HG03520 (cell line): ENCODE results near the gene CHST14.

Source experiments
- ATAC-seq: cut with Tn5 transposase; IDR thresholded peaks from one replicate; pipeline ENCODE4 v1.9.1; 2021; ENCODE audit warnings: mild to moderate bottlenecking, moderate library complexity; ENCODE audit not compliant: unreplicated experiment

The CHST14 gene

GRCh38 chr15:40470423-40471104 is at the start of gene CHST14:
CHST14 (plus strand) TSS chr15:40470984; CDS start chr15:40471214, 230 bp downstream.
- no peak for ATAC-seq

GRCh38 chr15:40421246-40422157 is 49.3 kb upstream of the CHST14 start:
- ATAC-seq, result no peak

- ATAC-seq, result no peak
Measured at GRCh38 chr15:40424483-40425115, 46.2 kb upstream of the CHST14 start.

GRCh38 chr15:40425681-40426080 is 45.1 kb upstream of the CHST14 start:
- ATAC-seq, result no peak

GRCh38 chr15:40427188-40427587 is 43.6 kb upstream of the CHST14 start:
- no peak for ATAC-seq

GRCh38 chr15:40428185-40428584 is 42.6 kb upstream of the CHST14 start:
- ATAC-seq, result no peak

GRCh38 chr15:40429068-40429710 is 41.6 kb upstream of the CHST14 start:
- ATAC-seq, result no peak

- ATAC-seq, result no peak
Measured at GRCh38 chr15:40430271-40430805, 40.4 kb upstream of the CHST14 start.

GRCh38 chr15:40435023-40435709 is 35.6 kb upstream of the CHST14 start:
- no peak for ATAC-seq

- ATAC-seq, result no peak
Measured at GRCh38 chr15:40435710-40436089, 35.1 kb upstream of the CHST14 start.

- no peak for ATAC-seq
Measured at GRCh38 chr15:40436116-40436891, 34.5 kb upstream of the CHST14 start.

GRCh38 chr15:40436892-40437751 is 33.7 kb upstream of the CHST14 start:
- no peak for ATAC-seq

- no peak for ATAC-seq
Measured at GRCh38 chr15:40437752-40438687, 32.8 kb upstream of the CHST14 start.

- no peak for ATAC-seq
Measured at GRCh38 chr15:40438712-40439111, 32.1 kb upstream of the CHST14 start.

- ATAC-seq, result no peak
Measured at GRCh38 chr15:40439461-40439959, 31.3 kb upstream of the CHST14 start.

- no peak for ATAC-seq
Measured at GRCh38 chr15:40439960-40440742, 30.6 kb upstream of the CHST14 start.
